ENCODE results near the gene ZBTB5.
"Not testable (repeated sequence)": the region's sequence is repeated elsewhere in the genome, so short reads cannot be mapped to it uniquely, and the experiment has no call there.

ZBTB5 gene

DNA sequence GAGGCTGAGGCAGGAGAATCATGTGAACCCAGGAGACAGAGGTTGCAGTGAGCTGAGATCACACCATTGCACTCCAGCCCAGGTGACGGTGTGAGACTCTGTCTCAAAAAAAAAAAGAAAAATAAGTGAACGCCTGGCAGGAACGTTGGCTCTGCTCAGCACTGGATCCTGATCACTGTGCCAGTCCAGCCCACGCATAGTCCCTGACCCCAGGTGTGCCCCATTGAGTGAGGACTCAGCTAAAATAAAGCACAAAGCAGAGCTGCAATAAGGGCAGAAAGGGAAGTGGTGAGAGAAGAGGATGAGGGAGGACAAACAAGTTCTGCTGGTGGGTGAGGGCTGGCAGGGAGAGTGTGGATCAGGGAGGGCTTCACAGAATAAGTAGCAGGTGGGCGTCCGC is 38.4 kb downstream of the ZBTB5 start:
- TF ChIP-seq POLR2A (IDR thresholded peaks at IDR 0.05; ENCODE audit: low read depth, low read length), result no peak
- TF ChIP-seq TAF1 (IDR thresholded peaks at IDR 0.05; ENCODE audit: borderline replicate concordance, low read depth, low read length), result no peak
- TF ChIP-seq POLR2AphosphoS5 (IDR thresholded peaks at IDR 0.05; ENCODE audit: low read depth, low read length), result no peak
- DNase-seq (ENCODE audit: insufficient read length) (no peak), FAIRE-seq (no peak)

DNA sequence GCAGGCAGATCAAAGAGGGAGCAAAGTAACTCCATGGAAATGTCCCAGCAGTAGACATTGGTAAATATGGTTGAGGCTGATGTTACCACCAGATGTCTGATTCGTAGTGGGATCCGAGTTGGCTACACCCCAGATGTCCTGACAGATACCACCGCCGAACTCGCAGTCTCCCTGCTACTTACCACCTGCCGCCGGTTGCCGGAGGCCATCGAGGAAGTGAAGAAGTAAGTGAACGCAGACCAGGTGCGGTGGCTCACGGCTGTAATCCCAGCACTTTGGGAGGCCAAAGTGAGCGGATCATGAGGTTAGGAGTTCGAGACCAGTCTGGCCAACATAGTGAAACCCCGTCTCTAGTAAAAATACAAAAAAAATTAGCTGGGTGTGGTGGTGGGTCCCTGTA is 38.8 kb downstream of the ZBTB5 start:
- DNase-seq (ENCODE audit: insufficient read length), result not testable (repeated sequence)

DNA sequence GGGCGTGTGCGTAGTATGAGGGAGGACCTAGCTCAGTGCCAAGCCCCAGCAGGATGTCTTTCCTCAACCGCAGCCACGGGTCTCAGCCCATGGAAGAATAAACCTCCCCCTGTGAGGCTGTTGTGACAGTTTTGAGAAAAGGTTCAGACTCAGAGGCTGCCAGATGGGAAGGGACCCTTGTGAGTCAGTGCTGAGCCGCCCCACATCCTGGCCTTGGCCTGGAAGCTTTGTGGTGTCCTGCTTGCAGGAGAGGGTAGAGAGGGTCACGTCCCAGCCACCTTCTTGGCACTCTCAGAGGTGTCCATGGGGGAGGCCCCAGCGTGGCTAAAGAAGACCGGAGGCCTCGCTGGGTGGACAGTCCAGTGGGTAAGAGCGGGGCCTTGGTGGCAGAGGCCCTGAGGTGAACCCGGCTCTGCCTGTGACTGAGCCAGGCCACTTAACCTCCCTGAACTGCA is 39.9 kb downstream of the ZBTB5 start:
- no peak for FAIRE-seq
- DNase-seq (ENCODE audit: insufficient read length), result no peak
- no peak for TF ChIP-seq POLR2A (IDR thresholded peaks at IDR 0.05; ENCODE audit: low read depth, low read length)
- TF ChIP-seq POLR2AphosphoS5 (IDR thresholded peaks at IDR 0.05; ENCODE audit: low read depth, low read length), result no peak
- TF ChIP-seq TAF1 (IDR thresholded peaks at IDR 0.05; ENCODE audit: borderline replicate concordance, low read depth, low read length), result no peak

More for the DNA sequence above, 38.8 kb downstream of the ZBTB5 start:
- not testable (repeated sequence) for FAIRE-seq

DNA sequence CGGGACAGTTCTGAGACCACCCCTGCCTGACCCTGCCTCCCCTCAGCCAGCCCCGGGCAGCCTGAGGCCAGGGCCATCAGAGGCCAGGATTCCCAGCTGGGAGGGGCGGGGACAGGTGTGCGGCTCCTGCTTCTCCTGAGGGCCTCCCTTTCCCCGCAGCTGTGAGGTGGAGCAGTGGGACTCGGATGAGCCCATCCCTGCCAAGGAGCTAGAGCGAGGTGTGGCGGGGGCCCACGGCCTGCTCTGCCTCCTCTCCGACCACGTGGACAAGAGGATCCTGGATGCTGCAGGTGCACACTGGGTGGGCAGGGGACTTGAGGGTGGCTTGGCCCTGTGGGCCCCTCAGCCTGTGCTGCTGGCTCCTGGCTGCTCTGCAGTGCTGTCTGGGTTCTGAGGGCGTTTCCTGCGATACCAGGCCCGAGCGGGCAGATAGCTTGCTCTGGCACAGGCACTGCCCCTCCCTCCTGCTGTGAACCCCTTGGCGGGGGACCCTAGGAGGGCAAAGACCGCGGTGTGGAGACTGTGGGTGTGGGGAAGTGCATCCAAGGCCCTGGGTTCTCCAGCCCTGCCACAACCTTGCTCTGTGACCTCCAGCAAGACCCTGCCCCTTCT is 40.5 kb downstream of the ZBTB5 start:
- TF ChIP-seq POLR2AphosphoS5 (IDR thresholded peaks at IDR 0.05; ENCODE audit: low read depth, low read length) (no peak), TAF1 (IDR thresholded peaks at IDR 0.05; ENCODE audit: borderline replicate concordance, low read depth, low read length) (no peak), POLR2A (IDR thresholded peaks at IDR 0.05; ENCODE audit: low read depth, low read length) (no peak)
- DNase-seq (ENCODE audit: insufficient read length), result no peak
- no peak for FAIRE-seq

DNA sequence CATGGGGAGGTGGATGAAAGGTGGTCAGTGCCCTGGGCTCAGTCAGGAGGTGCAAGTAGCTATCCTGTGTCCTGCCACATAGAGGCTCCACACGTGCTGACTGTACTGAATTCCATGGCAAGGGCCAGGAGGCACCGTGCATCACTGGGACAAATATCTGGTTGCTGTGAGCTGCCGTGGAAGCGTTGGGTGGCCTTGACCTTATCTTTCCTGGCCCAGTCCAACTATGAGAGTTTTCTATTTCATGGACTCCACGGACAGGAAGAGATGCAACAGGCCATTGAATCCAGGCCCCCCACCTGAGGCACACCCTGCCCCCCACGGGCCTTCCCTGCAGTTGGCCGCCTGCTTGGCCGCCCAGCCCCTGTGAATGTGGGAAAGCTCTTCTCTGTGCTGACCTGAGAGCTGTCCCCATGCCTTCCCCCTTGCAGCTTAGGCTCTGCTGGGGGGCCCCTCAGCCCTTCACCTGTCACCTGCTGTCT is 41.0 kb downstream of the ZBTB5 start:
- TF ChIP-seq POLR2AphosphoS5 (IDR thresholded peaks at IDR 0.05; ENCODE audit: low read depth, low read length) (peak; percentile 28; the same call in 1 of the 2 replicates), TAF1 (IDR thresholded peaks at IDR 0.05; ENCODE audit: borderline replicate concordance, low read depth, low read length) (no peak), POLR2A (IDR thresholded peaks at IDR 0.05; ENCODE audit: low read depth, low read length) (no peak)
- DNase-seq (ENCODE audit: insufficient read length) (no peak), FAIRE-seq (no peak)

DNA sequence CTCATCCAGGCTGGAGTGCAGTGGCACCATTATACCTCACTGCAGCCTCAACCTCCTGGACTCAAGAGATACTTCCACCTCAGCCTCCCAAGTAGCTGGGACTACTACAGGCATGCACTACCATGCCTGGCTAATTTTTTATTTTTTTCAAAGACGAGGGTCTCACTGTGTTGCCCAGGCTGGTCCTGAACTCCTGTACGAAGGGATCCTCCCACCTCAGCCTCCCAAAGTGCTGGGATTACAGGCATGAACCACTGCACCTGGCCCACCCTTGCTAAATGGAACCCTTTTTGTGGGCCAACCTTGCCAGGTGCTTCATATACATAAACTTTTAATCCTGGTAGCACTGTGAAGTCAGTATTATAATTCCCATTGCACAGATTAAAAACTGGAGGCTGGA is 41.7 kb downstream of the ZBTB5 start:
- TF ChIP-seq POLR2AphosphoS5 (IDR thresholded peaks at IDR 0.05; ENCODE audit: low read depth, low read length) (no peak), TAF1 (IDR thresholded peaks at IDR 0.05; ENCODE audit: borderline replicate concordance, low read depth, low read length) (no peak)
- FAIRE-seq, result no peak
- DNase-seq (ENCODE audit: insufficient read length), result no peak

DNA sequence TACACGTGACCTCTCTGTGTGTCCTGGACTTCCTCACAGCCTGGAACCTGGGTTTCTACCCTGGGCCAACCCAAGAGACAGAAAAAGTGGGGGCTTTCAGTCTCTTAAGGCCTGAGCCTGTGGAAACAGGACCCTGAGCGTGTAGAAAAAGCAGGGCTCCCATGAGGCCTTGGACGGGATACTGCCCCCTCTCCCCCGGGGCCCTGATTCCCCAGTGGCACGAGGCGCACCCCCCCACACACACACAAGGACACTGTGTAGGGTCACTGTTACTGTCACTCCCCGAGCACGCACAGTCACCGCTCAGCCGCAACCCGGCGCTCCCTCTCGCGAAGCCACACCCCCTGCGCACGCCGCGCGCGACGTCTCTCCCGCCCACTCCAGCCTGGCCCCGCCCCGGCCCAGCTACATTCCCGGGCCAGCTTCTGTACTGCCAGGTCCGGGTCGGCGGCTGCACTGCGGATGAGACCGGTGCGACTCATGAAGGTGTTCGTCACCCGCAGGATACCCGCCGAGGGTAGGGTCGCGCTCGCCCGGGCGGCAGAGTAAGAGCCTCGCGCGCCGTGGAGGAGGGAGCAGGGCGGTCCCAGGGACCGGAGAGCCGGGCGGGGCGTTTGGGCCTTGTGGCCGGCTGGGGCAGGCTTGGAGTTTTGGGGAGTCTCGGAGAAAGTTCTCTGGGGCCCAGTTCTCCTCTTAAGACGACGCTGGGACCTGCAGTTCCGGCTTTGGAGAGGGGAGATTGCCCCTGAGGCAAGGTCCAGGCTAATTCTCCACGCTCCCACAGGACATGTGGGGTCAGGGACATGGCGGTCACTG is 42.8 kb downstream of the ZBTB5 start, which contains the start of gene GRHPR:
TSS of gene GRHPR (plus strand) at position 408 of the 816 bp plus-strand sequence. CDS start at position 463, 55 bp downstream.
- DNase-seq (ENCODE audit: insufficient read length) (peak; percentile 94), FAIRE-seq (peak; percentile 93)
- TF ChIP-seq POLR2AphosphoS5 (IDR thresholded peaks at IDR 0.05; ENCODE audit: low read depth, low read length) (no peak), TAF1 (IDR thresholded peaks at IDR 0.05; ENCODE audit: borderline replicate concordance, low read depth, low read length) (peak; percentile 49; the same call in 1 of the 2 replicates), POLR2A (IDR thresholded peaks at IDR 0.05; ENCODE audit: low read depth, low read length) (peak; percentile 76)

DNA sequence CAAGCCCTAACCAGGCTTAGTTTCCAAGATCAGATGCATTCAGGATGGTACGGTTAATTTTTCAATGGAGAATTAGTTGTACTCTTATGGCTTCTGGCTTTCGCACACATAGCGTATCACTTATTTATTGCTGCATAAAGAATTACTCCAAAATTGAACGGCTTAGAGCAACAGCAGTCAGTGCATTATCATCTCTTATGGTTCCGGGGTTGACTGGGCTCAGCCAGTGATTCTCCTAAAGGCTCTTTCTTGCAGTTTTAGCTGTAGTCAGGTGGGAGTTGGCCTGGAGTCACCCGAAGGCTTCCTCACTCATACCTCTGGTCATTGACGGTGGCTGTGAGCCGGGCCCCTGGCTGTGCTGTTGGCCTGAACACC is 43.3 kb downstream of the ZBTB5 start:
- no peak for DNase-seq (ENCODE audit: insufficient read length)
- FAIRE-seq, result no peak
- TF ChIP-seq TAF1 (IDR thresholded peaks at IDR 0.05; ENCODE audit: borderline replicate concordance, low read depth, low read length), result no peak
- no peak for TF ChIP-seq POLR2A (IDR thresholded peaks at IDR 0.05; ENCODE audit: low read depth, low read length)
- TF ChIP-seq POLR2AphosphoS5 (IDR thresholded peaks at IDR 0.05; ENCODE audit: low read depth, low read length), result no peak

DNA sequence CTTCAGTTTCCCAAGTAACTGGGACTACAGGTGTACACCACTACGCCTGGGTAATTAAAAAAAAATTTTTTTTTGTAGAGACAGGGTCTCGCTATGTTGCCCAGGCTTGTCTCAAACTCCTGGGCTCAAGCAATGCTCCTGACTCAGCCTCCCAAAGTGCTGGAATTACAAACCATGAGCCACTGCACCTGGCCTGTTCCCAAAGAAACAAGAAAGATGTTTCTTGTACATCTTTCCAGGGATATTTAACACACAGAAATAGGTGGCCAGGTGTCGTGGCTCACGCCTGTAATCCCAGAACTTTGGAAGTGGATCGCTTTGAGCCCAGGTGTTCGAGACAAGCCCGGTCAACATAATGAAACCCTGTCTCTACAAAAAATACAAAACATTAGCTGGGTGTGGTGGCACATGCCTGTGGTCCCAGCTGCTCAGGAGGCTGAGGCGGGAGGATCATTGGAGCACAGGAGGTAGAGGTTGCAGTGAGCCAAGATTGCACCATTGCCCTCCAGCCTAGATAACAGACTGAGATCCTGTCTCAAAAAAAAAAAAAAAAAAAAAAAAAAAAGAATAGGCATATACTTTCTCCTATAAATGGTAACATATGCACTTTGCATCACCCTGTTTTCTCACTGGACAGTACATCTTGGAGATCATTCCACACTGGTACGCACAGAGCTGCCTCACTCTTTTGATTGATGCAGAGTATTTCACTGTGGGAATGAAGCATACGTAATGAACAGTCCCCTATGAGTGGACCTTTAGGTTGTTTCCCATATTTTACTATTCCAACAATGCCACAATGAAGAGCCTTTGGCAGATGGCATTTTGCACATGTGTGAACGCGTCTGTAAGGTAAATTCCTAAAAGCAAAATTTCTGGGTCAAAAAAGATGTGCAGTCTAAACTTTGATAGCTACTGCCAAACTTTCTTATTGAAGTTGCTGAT is 44.7 kb downstream of the ZBTB5 start:
- no peak for TF ChIP-seq TAF1 (IDR thresholded peaks at IDR 0.05; ENCODE audit: borderline replicate concordance, low read depth, low read length)
- TF ChIP-seq POLR2A (IDR thresholded peaks at IDR 0.05; ENCODE audit: low read depth, low read length), result no peak
- TF ChIP-seq POLR2AphosphoS5 (IDR thresholded peaks at IDR 0.05; ENCODE audit: low read depth, low read length), result no peak
- FAIRE-seq (no peak), DNase-seq (ENCODE audit: insufficient read length) (no peak)

DNA sequence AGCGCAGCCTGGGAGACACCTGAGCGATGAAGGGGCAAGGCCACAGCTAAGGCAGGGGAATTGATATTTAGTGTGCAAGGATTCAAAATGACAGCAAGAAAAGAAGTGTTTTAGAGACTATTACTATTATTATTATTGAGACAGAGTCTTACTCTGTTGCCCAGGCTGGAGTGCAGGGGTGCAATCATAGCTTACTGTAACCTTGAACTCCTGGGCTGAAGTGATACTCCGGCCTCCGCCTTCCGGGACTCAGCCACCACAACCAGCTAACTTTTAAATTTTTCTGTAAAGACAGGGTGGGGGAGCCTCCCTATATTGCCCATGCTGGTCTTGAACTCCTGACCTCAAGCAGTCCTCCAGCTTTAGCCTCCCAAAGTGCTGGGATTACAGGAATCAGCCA is 46.0 kb downstream of the ZBTB5 start:
- DNase-seq (ENCODE audit: insufficient read length), result no peak
- FAIRE-seq, result no peak
- TF ChIP-seq POLR2A (IDR thresholded peaks at IDR 0.05; ENCODE audit: low read depth, low read length) (no peak), POLR2AphosphoS5 (IDR thresholded peaks at IDR 0.05; ENCODE audit: low read depth, low read length) (no peak), TAF1 (IDR thresholded peaks at IDR 0.05; ENCODE audit: borderline replicate concordance, low read depth, low read length) (no peak)

Data from GM12892 (cell line).